OCI-LY7 (cell line): ENCODE data around the gene EHD3. TPM values are rescaled to one million over a fixed set of nuclear protein-coding genes. Genes with fewer than 3 reads are reported as not detected.

Experiments
- BruUV-seq: library from RNA; stranded (reverse); fragments of 400-500 nt; replicated peaks from 2 replicates; lab custom pipeline; 2021; lab: Mats Ljungman, UMichigan
- CTCF ChIA-PET: fragments of 300-600 bp; sonication (Branson Sonifier 250); formaldehyde crosslinking; loops from one replicate; lab custom pipeline; 2022; ENCODE audit warnings: antibody characterized with exemption; ENCODE audit not compliant: unreplicated experiment; lab: Charles Lee
- POLR2A ChIA-PET: fragments of 300-600 bp; sonication (Branson Sonifier 250); formaldehyde crosslinking; loops from one replicate; lab custom pipeline; 2022; ENCODE audit warnings: antibody characterized with exemption; lab: Charles Lee
- DNase-seq: peaks from one replicate; pipeline ENCODE4 v3.0.0-alpha.2; 2015; ENCODE audit warnings: low spot score
- H2AFZ ChIP-seq: fragments of 200-600 bp; sonication (generic), shearing (Covaris generic); 2 replicates; pipeline ENCODE4 v1.6.1; 2014; ENCODE audit warnings: mild to moderate bottlenecking, antibody characterized with exemption, low read length, moderate library complexity
- H3K27ac ChIP-seq: fragments of 200-600 bp; sonication (generic); 2 replicates; pipeline ENCODE4 v1.5.1; 2014; ENCODE audit warnings: mixed run types, low read depth, mild to moderate bottlenecking, moderate library complexity, low read length, inconsistent platforms; ENCODE audit not compliant: poor library complexity, severe bottlenecking
- H3K36me3 ChIP-seq: fragments of 200-600 bp; sonication (generic); 2 replicates; pipeline ENCODE4 v1.6.1; 2014; ENCODE audit warnings: mild to moderate bottlenecking, antibody characterized with exemption, low read length, moderate library complexity, mixed read lengths; ENCODE audit not compliant: insufficient read depth
- H3K4me1 ChIP-seq: fragments of 200-600 bp; sonication (generic); 2 replicates; pipeline ENCODE4 v1.5.1; 2014; ENCODE audit warnings: mild to moderate bottlenecking, low read length; ENCODE audit not compliant: insufficient read depth, poor library complexity, severe bottlenecking
- H3K4me2 ChIP-seq: fragments of 200-600 bp; sonication (generic); 2 replicates; pipeline ENCODE4 v1.6.1; 2014; ENCODE audit warnings: mild to moderate bottlenecking, low read length
- H3K4me3 ChIP-seq: fragments of 200-600 bp; sonication (generic); 2 replicates; pipeline ENCODE4 v1.5.1; 2014; ENCODE audit warnings: mild to moderate bottlenecking, low read depth, low read length; ENCODE audit not compliant: poor library complexity, severe bottlenecking
- H3K79me2 ChIP-seq: fragments of 200-600 bp; sonication (generic); 2 replicates; pipeline ENCODE4 v1.6.1; 2016; ENCODE audit warnings: low read depth, mild to moderate bottlenecking, low read length, moderate library complexity, mixed read lengths; ENCODE audit not compliant: insufficient read depth
- H3K9me2 ChIP-seq: fragments of 200-600 bp; sonication (generic); 2 replicates; pipeline ENCODE4 v1.6.1; 2016; ENCODE audit warnings: mild to moderate bottlenecking, low read length, mixed read lengths; ENCODE audit not compliant: insufficient read depth
- H3K9me3 ChIP-seq: fragments of 200-600 bp; sonication (generic); 2 replicates; pipeline ENCODE4 v1.6.1; 2014; ENCODE audit warnings: mild to moderate bottlenecking, mixed run types, low read length, mixed read lengths
- H4K20me1 ChIP-seq: fragments of 200-600 bp; sonication (generic); 2 replicates; pipeline ENCODE4 v1.6.1; 2014; ENCODE audit warnings: mild to moderate bottlenecking, antibody characterized with exemption, low read length, moderate library complexity, mixed read lengths; ENCODE audit not compliant: insufficient read depth
- CTCF ChIP-seq: fragments of 200-600 bp; sonication (generic); conservative IDR thresholded peaks from 2 replicates; pipeline ENCODE4 v1.5.1; 2014; ENCODE audit warnings: mild to moderate bottlenecking, antibody characterized with exemption, low read length, moderate library complexity, mixed read lengths
- EZH2phosphoT487 ChIP-seq: fragments of 200-600 bp; sonication (generic); IDR thresholded peaks from 2 replicates; pipeline ENCODE4 v1.6.1; 2018; ENCODE audit warnings: low read depth, borderline replicate concordance, mild to moderate bottlenecking, mixed run types, antibody characterized with exemption, low read length, moderate library complexity, mixed read lengths
- intact Hi-C: fragments of 100-400 bp; cut with micrococcal nuclease; formaldehyde crosslinking; loops from one replicate; pipeline ENCODE4 v1.10.0; 2022; ENCODE audit not compliant: unreplicated experiment
- total RNA-seq, 2 experiments: library from RNA; depleted of rRNA in 1 of 2; stranded (reverse); fragments of >200 nt in 1 of 2; shearing (Covaris generic) in 1 of 2; gene quantifications; 2 replicates each; pipeline ENCODE4 v1.2.3, GENCODE V29; 2014 to 2022

Gene EHD3
- total RNA-seq, 2 experiments from 2014 or later: 0.73 to 3.4 TPM

- H3K4me2 ChIP-seq: no peak overlapping the region
- intact Hi-C loops: no loop called here
- DNase-seq: no peak
- no TSS peak for BruUV-seq
- H3K36me3 ChIP-seq: no peaks in the 10 kb centered on the region
- no peaks in the 10 kb centered on the region for H3K9me2 ChIP-seq
- no peak overlapping the region for H3K4me3 ChIP-seq
- no peaks in the 10 kb centered on the region for H3K9me3 ChIP-seq
- no peaks in the 10 kb centered on the region for H4K20me1 ChIP-seq
- H3K79me2 ChIP-seq: no peaks in the 10 kb centered on the region
- ChIA-PET CTCF (no interaction called here), POLR2A (no interaction called here)
- no peaks in the 10 kb centered on the region for H3K4me1 ChIP-seq
- H3K27ac ChIP-seq: no peak overlapping the region
- TF ChIP-seq EZH2phosphoT487: no peak
- TF ChIP-seq CTCF: no peak
- no peak overlapping the region for H2AFZ ChIP-seq
Observed at GRCh38 chr2:31188131-31188530, 45.8 kb upstream of the EHD3 start.

GRCh38 chr2:31189141-31189540, 44.8 kb upstream of the EHD3 start:
- Histone ChIP-seq H3K4me3 (no peak overlapping the region), H3K36me3 (no peaks in the 10 kb centered on the region), H3K27ac (no peak overlapping the region), H4K20me1 (no peaks in the 10 kb centered on the region), H3K4me2 (no peak overlapping the region), H3K9me2 (no peaks in the 10 kb centered on the region), H3K9me3 (no peaks in the 10 kb centered on the region), H3K4me1 (no peaks in the 10 kb centered on the region), H2AFZ (no peak overlapping the region), H3K79me2 (no peaks in the 10 kb centered on the region)
- DNase-seq: no peak
- BruUV-seq: no TSS peak
- intact Hi-C loops: no loop called here
- ChIA-PET POLR2A (interaction anchor here (0.7 kb wide), 1 partner anchor 52 kb away, joined by 3 read pairs; no protein-coding TSS in a partner anchor), CTCF (no interaction called here)
- TF ChIP-seq EZH2phosphoT487 (no peak), CTCF (no peak)

GRCh38 chr2:31190188-31190587, 43.8 kb upstream of the EHD3 start:
- H3K9me2 ChIP-seq: no peaks in the 10 kb centered on the region
- no peaks in the 10 kb centered on the region for H3K36me3 ChIP-seq
- BruUV-seq: no TSS peak
- H3K4me2 ChIP-seq: no peak overlapping the region
- ChIA-PET CTCF (no interaction called here), POLR2A (interaction anchor here (0.9 kb wide), 1 partner anchor 11 kb away, joined by 3 read pairs; no protein-coding TSS in a partner anchor)
- TF ChIP-seq EZH2phosphoT487 (no peak), CTCF (no peak)
- DNase-seq: no peak
- H3K9me3 ChIP-seq: no peaks in the 10 kb centered on the region
- H3K27ac ChIP-seq: no peak overlapping the region
- no peaks in the 10 kb centered on the region for H3K4me1 ChIP-seq
- no peaks in the 10 kb centered on the region for H3K79me2 ChIP-seq
- intact Hi-C loops: no loop called here
- no peak overlapping the region for H3K4me3 ChIP-seq
- no peaks in the 10 kb centered on the region for H4K20me1 ChIP-seq
- no peak overlapping the region for H2AFZ ChIP-seq
